Activated CD4-positive, alpha-beta T cell treated with anti-CD3 and anti-CD28 coated beads for 1 hour (primary cell): ENCODE results near the gene ZC3H18.
"Not testable (repeated sequence)": the region's sequence is repeated elsewhere in the genome, so short reads cannot be mapped to it uniquely, and the experiment has no call there.

ENCODE experiments used
- DNase-seq: peaks from one replicate; pipeline ENCODE4 v3.0.0-alpha.2; 2020

ZC3H18 gene

DNA sequence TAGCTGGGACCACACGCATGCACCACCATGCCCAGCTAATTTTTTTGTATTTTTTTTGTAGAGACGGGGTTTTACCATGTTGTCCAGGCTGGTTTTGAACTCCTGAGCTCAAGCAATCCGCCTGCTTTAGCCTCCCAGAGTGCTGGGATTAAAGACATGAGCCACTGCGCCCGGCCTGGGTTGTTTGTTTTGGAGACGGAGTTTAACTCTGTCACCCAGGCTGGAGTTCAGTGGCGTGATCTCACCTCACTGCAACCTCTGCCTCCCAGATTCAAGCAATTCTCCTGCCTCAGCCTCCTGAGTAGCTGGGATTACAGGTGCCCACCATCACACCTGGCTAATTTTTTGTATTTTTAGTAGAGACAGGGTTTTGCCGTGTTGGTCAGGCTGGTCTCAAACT lies 39.2 kb downstream of the ZC3H18 start:
- not testable (repeated sequence) for DNase-seq

DNA sequence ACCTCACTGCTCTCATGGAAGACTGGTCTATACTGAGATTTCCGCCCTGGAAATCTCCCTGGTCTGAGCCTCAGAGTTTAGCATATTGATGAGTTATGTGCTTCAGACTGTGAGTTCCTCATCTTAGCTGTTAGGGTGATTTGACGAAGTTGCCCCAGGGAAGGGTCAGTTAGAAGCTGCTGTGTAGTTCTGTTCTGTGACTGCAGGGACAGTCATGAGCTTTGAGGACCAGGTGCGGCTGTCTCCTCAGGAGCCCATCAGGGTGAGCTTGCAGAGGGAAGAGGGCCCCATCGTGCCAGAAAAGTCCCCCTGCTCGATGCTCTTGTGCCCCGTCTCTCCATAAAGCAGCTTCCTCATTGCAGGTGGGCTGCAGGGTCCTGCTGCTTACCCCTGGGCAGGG lies 39.9 kb downstream of the ZC3H18 start:
- DNase-seq: no peak

DNA sequence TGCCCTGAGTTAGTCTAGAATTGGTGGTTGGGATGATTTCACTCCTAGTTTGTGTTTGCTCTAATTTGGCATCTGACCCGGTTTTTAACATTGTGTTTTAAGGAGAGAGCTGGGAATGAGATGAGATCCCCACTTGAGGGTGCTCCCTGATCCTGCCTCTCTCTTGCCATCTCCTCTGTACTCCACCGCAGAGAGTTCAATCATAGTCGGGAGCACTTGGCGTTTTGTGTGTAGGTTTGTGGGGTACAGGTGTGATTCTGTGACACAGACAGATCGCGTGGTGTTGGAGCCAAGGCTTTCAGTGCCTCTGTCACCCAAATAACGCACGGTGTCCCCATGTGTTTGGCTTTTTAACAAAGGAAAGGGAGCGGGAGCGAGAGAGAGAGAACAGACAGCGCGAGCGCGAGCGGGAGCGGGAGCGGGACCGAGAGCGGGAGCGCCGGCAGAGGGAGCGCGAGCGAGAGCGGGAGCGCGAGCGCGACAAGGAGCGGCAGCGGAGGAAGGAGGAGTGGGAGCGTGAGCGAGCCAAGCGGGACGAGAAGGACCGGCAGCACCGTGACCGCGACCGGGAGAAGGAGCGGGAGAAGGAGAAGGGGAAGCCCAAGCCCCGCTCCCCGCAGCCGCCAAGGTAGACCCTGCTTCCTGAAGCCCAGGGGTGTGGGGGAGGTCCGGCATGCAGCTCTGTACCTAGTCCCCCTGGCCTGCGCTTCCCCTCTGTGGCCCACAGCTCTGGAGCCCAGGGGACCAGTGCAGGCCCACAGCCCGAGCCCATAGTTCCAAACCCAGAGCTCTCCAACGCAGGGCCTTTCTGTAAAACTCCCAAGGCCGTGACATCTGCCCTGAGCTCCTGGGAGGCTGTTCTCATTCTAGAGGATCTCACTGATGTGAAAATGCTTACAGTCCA lies 41.0 kb downstream of the ZC3H18 start:
- no peak for DNase-seq

DNA sequence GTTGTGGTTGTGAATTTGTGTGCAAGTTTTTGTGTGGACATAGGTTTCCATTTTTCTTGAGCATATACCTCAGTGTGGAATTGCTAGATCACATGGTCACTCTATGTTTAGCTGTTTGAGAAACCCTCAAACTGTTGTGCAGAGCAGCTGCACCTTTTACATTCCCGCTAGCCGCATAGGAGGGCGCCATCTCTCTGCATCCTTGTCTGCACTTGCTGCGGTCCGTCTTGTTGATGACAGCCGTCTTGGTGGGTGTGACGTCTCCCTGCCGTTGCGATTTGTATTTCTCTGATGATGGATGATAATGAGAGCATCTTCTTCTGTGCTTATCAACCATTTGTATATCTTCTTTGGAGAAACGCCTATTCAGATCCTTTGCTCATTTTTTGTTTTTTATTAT lies 43.1 kb downstream of the ZC3H18 start:
- DNase-seq: no peak

DNA sequence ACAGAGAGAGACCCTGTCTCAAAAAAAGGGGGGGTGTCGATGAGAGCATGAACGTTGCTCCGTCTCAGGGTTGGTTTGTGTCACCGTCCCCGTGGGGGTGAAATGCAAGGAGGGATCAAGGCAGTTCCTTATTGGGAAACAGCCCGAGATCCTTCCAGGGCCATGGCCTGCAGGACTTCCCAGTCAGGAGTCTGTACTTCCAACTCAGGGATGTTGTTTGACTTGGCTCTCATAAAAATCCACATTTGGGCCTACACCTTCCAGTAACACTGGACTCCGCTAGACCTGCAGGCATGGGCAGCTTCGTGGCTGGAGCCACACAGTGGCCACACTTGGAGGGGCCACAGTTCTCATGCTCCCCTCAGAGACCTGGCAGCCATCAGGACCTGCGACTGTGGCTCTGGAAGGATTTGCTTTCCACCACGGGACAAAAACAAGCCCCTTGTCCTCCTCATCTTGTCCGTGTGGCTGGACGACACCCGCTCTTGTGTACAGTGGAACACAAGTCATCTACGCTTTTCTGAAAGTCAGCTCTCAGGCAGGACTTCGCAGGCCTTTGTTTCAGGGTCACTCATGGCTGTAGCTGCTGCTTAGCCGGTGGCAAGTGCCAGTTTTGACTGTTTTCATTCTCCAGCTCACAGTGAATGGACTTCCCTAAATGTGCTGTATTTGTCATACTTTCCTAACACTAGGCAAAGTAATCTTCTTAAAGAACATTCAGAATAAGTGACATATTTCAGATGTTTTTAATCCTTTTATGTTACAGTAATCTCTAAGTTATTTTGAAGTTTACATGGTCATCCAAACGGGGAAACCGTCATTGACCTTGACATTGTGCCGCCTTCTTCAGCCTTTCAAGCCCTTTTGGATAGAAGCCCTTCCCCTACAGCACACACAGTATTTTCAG lies 44.0 kb downstream of the ZC3H18 start:
- no peak for DNase-seq

DNA sequence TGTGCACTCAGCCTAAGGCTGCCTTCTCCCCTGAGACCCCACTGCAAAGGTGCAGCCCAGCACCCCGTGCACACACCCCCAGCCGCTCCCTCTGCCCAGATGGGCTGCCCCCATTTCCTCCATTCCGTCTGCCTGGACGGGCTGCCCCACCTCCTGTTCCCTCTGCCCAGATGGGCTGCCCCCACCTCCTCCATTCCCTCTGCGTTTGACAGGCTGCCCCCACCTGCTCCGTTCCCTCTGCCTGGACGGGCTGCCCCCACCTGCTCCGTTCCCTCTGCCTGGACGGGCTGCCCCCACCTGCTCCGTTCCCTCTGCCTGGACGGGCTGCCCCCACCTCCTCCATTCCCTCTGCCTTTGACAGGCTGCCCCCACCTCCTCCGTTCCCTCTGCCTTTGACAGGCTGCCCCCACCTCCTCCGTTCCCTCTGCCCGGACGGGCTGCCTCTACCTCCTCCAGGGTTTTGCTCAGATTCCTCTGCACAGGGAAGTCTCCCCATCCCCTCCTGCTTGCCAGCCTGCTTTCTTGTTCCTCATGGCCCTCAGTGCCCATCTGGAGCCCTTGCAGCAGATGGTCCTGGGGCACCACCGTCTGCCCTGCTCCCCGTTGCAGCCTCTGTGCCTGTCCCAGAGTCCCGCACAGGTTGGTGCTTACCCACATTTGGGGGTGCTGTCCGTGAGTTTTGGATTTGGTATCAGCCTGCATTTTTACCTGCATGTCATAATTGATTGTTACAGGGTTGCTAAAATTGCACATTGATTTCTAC lies 44.8 kb downstream of the ZC3H18 start:
- no peak for DNase-seq

DNA sequence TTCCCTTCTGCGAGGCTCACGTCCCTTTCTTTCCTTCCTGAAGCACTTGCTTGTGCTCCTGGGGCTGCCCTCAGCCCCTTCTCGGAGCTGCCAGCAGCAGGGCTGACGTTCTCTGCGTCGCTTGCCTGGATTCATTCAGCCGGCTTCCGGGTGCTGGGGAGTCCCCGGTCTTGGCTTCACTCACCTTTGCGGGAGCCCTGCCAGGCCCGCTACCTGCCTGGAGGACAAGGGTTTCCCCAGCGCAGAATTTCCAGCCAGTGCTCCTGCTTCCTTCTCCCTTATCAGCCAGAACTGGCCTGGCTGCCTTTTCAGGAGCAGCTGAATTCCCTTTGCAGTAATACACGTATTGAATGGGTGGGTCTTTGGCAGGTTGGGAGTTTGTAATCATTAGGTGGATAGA lies 46.1 kb downstream of the ZC3H18 start:
- DNase-seq: no peak

DNA sequence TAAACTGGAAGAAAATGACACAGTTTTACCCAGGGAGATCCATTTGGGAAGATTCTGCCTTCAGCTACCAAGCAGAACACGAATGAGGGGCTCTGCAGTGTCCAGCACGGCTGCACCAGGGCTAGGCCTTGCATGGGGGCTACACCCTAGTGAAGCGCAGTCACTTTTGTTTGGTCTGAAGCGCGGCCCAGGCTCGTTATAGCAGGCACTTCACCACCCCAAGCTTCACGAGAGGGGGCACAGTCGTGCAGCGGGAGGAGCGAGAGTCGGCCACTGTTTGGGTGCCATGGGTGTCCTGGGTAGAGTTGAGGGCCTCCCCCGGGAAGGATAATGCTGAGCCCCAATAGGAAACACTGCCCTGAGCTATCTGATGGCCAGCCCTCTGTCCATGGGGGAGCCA lies 46.5 kb downstream of the ZC3H18 start:
- DNase-seq: no peak

DNA sequence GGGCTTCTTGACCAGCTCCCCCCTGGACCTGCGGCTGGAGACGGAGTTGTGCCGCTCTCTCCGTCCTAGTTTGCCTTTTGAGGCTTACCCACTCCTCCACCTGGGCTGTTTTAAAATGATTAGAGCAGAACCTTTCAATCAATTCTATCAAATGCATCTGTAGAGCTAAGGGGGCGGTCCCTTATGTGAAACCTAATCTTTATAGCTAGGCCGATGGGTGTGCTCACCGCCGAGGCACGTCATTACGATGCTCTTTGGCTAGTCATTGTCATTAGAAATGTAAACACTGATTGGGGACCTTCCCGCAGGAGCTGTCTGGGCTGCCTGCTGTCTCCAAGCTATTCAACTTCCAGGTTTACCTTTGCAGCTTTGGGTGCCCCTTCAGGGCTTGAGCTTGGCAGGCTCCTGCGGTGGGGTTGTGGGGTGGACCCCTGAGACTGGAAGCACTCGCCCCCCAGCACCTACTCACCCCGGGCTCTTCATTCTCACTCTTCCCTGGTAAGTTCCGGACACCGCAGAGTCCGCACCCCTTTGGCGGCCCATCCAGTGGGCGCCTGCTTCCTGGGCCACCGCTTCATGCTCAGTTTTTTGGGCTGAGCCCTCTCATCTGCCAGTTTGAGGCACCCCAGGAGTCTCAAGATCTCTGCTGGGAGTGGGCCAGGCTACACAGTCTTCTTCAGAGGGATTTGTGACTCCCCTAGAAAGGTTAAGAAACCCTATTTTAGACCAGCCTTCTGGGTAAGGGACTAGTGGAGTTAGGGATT lies 47.2 kb downstream of the ZC3H18 start:
- no peak for DNase-seq

DNA sequence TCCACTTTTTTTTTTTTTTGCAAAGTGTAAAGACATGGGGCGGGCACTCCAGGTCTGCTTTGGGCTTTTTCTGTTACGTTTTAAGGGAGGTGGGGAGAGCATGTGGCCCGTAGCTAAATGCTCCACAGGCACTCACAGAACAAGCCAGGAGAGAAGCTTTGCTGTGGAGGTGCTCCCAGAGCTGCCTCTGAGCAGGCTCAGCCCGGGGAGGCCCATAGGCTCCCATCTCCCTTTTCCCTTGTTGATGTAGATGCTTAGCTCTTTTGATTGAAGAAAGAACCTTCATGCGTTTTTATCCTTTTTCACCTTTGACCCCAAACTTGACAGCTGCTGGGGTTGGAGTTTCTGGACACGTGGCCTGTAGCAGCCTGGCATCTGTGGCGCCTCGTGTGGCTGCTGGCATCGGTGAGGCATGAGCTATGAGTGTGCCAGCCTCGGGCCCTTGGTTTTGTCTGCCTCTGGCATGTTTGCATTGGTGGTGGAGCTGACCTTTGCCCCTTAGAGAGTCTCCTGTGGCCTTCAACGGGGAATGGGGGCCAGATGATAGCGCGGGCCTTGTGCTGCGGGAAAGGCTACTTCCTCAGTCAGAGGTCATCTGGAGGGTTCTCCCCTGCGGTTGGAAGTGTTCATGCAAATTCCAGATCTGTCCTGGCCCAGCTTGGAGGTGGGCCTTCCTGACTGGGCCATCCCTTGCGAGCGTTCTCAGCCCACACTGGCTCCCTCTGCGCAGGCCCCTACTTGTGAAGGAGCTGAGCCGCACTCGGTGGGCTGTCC lies 48.2 kb downstream of the ZC3H18 start:
- DNase-seq: no peak

DNA sequence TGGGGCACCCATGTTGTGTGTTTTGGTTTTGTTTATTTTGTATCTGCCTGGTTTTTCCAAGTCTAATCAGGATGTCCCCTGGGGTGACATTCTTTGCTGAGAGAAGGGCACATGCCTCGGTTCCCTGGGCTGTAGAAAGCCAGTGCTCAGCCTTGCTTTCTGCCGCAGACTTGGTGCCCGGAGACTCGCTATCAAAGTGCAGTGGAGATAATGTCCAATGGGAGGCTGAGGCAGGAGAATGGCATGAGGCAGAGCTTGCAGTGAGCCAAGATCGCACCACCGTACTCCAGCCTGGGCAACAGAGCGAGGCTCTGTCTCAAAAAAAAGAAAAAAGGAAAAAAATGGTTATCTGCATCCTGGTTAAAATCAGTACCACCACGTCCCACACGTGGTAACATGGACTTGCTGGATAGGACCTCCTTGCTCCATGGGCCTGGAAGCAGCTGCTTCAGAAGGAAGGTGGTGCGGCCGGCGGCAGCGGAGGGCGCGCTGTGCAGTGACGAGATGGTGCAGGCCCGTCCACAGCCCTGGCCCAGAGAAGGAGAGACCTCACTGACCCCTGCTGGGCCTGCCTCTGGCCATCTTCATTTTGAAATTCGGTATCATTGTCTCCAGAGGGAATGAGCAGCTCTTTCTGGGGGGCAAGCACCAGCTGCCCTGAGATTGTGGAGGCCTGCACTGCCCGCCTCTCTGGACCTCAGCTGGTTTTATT lies 48.9 kb downstream of the ZC3H18 start:
- no peak for DNase-seq

DNA sequence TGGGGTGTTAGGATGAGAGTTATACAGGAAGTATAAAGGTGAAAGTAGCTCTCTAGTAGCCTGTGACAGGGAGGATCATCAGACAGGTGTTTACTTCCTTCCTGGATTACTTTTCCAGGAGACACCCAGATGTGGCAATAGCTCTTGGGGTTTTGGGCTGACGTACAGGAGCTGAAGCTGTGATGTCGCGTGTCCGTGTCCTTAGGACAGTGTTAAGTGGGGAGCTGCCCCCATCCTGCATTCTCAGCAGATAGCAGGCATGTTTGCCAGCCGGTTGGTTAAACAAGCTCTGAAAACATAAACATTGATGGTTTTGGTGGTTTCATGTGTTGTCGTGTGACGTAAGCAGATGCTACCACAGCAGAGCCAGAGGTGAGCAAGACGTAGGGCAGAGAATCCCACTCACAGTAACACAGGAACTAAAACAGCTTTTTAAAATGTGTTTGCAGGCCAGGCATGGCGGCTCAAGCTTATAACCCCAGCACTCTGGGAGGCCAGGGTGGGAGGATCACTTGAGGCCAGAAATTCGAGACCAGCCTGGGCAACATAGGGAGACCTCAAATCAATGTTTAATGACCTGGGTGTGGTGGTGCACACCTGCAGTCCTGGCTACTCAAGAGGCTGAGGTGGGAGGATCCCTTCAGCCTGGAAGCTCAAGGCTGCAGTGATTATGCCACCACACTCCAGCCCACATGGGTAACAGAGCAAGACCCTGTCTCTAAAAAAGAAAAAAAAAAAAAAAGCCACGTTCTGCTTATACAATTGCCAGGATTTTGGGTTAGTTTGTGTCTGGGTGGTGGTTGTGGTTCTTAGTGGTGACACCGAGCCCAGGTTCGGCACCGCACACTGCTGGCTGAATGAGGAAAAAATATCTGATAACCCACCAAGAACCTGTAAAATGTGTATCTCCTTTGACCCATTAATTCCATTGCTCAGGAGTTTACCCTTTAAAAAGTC lies 49.9 kb downstream of the ZC3H18 start:
- DNase-seq: peak; percentile 28

DNA sequence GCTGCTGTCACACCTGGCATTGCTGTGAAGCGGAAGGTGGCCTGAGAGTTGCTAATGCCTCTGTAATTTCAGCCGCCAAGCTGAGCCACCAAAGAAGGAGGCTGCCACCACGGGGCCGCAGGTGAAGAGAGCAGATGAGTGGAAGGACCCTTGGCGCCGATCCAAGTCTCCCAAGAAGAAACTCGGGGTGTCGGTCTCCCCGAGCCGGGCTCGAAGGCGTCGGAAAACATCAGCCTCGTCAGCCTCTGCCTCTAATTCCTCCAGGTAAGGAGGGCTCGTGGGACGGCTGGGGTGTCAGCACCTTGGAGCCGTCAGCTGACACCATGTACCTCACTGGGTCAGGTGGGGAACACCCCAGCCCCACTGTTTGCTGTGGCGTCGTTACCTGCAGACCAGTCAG lies 51.9 kb downstream of the ZC3H18 start:
- DNase-seq: no peak

DNA sequence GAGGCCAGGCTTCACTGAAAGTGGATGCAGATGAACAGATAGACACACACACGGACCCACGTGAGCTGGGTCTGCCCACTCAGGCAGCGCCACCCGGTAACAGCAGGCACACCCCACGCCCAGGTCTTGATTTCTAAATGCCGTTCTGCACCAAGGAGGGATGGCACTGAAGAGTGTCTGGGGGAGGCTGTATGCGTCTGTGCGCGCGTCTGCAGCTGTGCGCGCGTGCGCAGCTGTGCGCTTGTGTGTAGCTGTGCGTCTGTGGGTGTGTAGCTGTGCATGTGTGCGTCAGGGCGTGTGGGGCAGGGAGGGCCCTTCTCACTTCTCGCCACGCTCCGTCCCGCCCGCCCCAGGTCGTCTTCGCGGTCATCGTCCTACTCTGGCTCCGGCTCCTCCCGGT lies 52.7 kb downstream of the ZC3H18 start:
- DNase-seq: no peak

DNA sequence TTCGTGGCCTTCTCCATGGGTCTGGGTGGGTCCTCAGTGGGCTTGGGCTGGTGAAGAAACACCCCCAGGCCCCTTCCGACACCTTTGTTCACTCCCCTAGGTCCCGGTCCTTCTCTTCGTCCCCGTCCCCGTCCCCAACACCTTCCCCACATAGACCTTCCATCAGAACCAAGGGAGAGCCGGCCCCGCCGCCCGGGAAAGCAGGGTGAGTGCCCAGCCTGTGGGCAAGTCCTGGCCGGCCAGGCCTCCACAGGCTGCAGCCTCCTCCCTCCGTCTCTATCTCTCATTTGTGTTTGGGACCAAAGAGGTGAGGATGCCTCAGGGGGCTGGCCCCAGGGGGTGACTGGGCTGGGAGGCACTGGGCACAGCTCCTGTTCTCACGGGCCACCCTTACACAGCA lies 53.7 kb downstream of the ZC3H18 start:
- no peak for DNase-seq

DNA sequence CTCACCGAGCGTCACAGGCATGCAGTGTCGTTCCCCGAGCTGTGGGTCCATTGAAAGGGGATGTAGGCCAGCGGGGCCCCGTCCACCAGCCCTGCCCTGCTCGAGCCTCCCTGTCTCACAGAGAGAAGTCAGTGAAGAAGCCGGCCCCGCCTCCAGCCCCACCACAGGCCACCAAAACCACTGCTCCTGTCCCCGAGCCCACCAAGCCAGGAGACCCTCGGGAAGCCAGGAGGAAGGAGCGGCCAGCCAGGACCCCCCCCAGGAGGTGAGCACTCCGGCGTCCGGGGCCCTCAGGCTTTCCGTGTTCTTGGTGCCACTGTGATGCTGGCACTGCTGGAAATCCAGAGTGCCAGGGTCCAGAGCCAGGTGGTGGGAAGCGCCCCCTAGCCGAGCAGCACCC lies 54.3 kb downstream of the ZC3H18 start:
- DNase-seq: no peak

DNA sequence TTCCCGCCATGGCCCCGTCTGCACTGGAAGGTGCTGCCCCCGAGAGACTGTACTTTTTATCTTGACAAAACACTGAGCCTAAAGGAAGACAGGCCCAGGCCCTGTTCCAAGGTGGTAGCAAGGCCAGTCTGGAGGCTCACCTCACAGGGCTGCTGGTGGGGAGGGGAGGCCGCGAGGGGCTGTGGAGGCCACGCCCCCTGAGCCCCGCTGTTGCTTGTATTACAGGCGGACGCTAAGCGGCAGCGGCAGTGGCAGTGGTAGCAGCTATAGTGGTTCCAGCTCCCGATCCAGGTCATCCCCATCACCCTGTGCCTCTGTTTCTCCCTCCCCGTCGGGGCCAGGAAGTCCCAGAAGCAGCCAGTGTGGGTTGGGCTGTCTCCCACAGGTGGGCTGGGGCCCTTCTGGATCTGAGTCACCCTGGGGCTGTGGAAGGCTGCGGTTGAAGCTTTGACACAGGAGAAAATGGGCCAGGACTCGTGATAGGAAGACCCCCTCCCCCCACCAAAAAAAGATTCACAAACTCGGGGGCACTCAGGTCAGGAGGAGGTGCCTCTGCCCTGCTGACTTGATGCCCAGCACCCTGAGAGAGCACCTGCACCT lies 54.9 kb downstream of the ZC3H18 start:
- DNase-seq: no peak

DNA sequence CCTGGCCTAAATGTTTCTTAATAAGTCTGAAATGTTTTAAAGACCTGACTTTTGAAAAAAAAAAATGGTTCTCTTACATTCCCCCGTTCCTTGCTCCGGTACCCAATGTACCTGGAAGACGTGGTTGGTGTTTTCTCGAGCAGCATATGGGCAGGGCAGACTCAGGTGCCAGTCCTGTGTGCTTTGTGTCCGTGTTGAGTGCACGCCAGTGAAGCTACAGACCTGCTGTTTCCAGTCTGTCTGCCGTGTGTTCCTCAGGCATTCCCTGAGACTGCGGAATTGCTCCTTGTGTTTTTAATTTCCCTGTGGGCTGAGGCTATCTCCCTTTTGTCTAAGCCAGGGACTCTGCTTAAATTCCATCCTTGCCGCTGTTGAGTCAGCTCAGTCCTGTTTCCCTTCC lies 56.4 kb downstream of the ZC3H18 start:
- no peak for DNase-seq
